HL-60/S4 (cell line): ENCODE results near the gene CTDNEP1.
"Not testable (repeated sequence)": the region's sequence is repeated elsewhere in the genome, so short reads cannot be mapped to it uniquely, and the experiment has no call there.

Source experiments
- in situ Hi-C: fragments of 300-500 bp; cut with MboI; formaldehyde crosslinking; loops from 2 replicates; pipeline ENCODE4 v1.14.3; 2022; ENCODE audit warnings: low sequenced_read_pairs

CTDNEP1 gene

GRCh38 chr17:7250695-7251627 lies 573 bp downstream of the CTDNEP1 start:
- in situ Hi-C loops, result no loop called here

DNA sequence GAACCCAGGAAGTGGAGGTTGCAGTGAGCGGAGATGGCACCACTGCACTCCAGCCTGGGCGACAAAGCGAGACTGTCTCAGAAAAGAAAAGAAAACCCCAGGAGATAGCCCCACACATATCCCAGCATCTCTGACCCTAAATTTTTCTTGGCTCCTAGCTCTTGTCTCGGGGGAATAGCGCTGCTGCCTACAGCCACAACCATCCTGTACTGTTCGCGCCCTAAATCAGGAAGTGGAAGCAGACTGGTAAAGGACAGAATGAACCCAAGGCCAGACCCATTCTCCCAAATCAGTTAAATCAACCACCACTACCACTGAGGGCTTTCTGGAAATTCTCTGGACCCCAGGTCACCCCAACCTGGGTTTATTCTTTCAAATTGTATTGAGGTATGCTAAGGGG lies 1.7 kb downstream of the CTDNEP1 start:
- in situ Hi-C loops, result no loop called here

DNA sequence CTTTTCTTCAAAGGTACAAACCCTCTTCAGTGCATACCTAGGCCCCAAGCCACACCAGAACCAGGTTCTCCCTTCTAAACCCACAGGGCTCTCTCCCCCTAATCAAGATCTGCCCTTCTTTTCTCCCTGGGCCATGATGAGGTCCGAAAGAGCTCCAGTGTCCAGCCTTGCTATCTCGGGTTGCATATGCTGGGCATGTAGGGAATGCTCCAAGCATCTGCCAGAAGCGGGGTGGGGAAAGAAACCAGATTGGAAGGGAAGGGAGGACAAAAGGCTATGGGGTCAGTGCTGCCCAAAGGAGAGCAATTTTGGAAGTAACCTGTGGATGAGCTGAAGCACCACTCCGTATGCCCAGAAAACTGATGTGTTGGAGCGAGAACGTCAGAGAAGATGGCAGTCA lies 2.3 kb downstream of the CTDNEP1 start:
- in situ Hi-C loops, result no loop called here

DNA sequence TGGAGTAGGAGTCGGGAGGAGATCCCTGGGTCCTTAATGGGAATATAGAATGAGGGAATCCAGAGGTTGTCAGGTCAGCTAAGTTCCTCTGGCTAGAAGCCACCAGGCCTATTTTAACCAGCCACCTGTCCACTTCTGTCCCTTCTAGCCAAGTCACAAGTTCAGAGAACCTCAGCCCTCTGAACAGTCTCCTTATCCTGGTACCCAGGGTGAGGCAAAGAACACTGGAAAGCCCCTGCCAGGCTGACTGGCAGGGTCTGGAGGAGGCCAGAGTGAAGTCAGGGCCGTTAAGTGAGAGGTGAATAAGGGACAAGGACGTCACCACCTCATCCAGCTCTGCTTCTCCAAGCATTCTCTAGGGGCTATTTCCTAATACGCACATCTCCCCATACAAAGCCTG lies 2.7 kb downstream of the CTDNEP1 start:
- in situ Hi-C loops, result no loop called here

DNA sequence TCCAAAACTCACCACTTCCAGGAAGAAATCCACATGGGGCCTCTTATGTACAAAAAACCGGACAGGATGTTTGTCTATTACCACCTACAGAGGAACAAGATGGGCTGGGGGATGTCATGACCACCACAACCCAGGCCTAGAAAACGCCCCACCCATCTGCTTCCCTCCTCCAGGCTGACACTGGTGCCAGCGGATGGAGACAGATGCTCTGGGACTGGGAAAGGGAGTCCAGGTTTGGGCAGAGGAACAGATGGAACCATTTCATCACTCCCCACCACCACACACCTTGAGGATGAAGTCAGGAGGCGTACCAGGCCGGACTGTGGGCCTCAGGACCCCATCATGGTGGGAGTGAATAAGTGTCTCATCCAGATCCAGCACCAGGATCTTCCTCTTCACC lies 4.8 kb downstream of the CTDNEP1 start:
- in situ Hi-C loops, result no loop called here

DNA sequence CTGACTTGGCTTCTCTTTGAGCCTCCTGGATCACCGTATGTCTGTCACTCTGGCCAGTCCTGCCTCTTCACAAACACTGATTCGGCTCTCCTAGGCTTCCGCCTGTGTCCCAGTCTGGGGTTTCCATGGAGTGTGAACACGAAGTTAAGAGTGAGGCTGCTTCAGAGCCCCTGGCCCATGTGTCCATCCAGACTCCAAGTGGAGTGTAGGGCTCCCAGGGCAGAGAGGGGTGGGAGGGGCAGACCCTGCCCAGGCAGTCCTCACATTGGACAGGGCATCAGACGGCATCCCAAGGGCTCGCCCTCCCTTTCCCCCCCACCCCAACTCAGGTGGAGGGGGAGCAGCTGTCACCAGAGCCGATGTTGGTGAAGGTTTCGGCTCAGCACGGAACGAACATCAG lies 7.7 kb downstream of the CTDNEP1 start:
- in situ Hi-C loops, result not testable (repeated sequence)

DNA sequence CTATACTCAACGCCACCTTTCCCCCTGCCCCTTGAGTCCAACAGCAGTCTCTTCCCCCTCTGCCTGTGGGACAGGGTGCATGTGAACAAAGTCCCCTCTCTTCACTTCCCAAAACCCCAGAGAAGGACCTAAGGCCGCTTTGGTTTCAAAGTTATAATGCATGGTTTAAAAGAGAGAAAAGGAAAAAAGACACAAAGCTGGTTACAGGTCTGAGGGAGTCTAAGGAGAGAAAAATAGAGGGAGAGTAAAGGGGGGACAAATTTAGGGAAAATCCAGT lies 8.1 kb downstream of the CTDNEP1 start:
- in situ Hi-C loops, result no loop called here

GRCh38 chr17:7242717-7243452 lies 8.6 kb downstream of the CTDNEP1 start:
- in situ Hi-C loops, result no loop called here

GRCh38 chr17:7241783-7242716 lies 9.5 kb downstream of the CTDNEP1 start, which contains the start of gene GABARAP:
Gene GABARAP, minus strand, starts transcription at chr17:7242449. Its CDS starts 119 bp downstream, at chr17:7242330.
- in situ Hi-C loops, result no loop called here

- in situ Hi-C loops, result no loop called here
Measured at GRCh38 chr17:7241090-7241733, 10.3 kb downstream of the CTDNEP1 start.

DNA sequence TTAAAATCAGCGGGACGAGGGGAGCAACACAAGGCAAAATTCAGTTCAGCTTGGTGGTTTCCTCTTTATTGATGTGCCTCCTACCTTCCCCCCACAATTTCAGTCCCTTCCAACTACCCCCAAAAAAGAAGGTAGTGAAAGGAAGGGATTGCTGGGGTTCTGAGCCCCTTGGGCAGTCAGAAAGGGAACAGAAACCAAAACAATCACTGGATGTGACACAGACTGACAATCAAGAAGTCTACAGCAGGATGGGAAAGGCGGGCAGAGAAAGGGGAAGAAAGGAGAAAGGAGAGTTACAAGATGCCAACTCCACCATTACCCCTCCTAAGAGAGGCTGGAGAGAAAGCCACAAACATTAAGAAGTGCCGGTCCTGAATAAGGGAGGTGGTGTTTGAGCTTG lies 11.2 kb downstream of the CTDNEP1 start:
- in situ Hi-C loops, result no loop called here

- in situ Hi-C loops, result no loop called here
Measured at GRCh38 chr17:7239091-7240027, 12.2 kb downstream of the CTDNEP1 start, which contains the start of gene PHF23. Gene PHF23, minus strand, starts transcription at chr17:7239457. Its CDS starts 178 bp downstream, at chr17:7239279.

- in situ Hi-C loops, result no loop called here
Measured at GRCh38 chr17:7238420-7239090, 13.0 kb downstream of the CTDNEP1 start.

DNA sequence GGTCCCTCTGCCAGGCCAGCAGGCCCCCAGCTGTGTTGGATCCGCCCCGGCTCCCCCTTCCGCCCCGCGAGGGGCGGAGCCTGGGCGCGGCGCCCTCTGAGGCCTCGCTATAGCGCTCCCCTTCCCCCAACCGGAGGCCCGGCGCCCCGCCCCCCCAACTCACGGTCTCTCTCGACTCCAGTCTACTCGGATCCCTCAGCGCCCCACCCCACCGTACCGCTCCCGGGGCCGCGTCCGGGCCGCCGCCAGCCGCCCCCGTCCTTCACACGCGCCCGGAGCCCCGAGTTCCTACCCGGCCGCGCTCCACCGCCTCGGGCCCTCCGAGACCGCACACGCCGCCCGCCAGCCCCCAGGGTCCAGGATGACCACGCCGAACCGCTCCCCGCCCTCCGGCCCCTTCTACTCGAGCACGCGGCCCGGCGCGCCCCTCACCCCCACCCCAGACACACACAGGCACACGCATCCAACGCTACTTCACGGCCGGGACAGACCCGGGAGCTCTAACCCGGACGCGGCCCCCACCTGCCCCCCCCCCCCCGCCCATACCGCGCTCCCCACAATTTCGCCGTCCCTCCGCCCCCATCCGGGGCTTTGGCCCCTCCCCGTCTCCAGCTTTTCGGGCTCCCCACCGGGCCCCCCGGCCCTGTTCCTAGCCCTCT lies 13.6 kb downstream of the CTDNEP1 start:
- in situ Hi-C loops, result no loop called here

- in situ Hi-C loops, result no loop called here
Measured at GRCh38 chr17:7237266-7237760, 14.2 kb downstream of the CTDNEP1 start.

DNA sequence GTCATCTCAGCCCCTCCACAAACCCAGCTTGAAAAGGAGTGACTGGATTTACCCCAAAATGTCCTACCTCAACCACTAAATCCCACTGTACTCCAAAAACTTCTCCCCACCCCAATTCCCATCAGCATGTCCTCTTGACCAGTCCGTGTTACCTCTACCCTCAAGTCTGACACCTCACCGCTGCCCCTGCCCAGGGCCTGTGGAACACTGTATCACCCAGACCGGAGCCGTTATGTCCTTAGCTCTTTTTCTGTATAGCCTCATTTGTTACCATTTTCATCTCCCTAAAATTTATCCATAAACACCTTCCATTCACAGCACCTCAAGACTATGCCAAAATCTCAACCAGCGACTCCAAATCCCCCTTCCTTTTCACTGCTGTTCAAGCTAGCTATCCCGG lies 14.7 kb downstream of the CTDNEP1 start:
- in situ Hi-C loops, result no loop called here

DNA sequence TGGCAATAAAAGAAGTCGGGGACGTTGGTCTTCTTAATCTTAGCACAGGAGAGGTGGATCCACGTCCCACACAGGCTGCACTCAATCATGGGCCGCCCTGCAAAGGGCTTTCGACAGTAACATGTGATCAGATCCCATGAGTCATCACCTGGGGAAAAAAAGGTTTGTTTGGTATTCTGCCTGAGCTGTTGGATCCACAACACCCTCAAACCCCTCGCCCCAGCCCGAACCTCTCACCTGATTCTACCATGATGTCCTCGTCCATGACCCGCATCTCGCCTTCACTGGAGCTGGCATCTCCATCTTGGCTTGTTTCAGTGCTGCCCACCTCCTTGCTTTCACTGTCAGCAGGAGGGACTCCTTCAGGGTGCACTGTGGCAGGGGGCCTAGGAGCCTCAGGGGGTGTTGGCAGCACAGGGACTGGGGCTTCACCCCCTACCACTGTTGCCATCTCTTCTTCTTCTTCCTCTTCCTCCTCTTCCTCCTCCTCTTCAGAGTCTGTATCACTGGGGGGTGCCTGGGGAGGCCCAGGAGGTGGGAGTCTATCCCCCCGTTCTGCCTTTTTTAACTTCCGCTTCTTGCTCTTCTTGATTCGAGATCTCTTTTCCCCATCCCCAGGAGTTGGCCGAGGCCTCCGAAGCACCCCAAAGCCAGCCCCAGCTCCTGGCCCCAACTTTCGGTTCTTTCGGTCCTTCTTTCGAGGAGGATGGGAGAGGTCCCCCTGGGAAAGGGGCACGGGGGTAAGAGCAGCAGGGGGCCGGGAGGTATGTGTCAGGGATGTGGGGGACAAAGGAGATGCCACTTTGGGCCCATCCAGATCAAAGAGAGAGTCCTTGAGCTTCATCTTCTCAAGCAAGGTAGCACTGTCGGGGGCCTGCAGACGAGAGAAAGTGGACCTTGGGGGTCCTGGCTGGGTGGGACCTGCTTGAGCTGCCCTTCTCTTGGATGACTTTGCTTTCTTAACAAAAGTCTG lies 15.6 kb downstream of the CTDNEP1 start:
- in situ Hi-C loops, result no loop called here
